ENCODE data around the gene SLCO2B1. TPM values are rescaled to one million over a fixed set of nuclear protein-coding genes. Genes with fewer than 3 reads are reported as not detected.

The SLCO2B1 gene
- total RNA-seq, 1 experiment from 2014 or later, result 0.57 TPM

- H3K27ac Mint-ChIP-seq, result no peak overlapping the region
- peaks cover 9% of the 10 kb centered on the region for H3K9me3 Mint-ChIP-seq
- DNase-seq (ENCODE audit: low spot score) (no peak), ATAC-seq (no peak)
- H3K4me1 Mint-ChIP-seq, result no peaks in the 10 kb centered on the region
- TF ChIP-seq GTF2I (CRISPR knock-in tag; conservative IDR thresholded peaks at IDR 0.05) (no peak), SOX15 (CRISPR knock-in tag; IDR thresholded peaks at IDR 0.05) (no peak), NFATC4 (CRISPR knock-in tag; IDR thresholded peaks at IDR 0.05) (no peak), ZNF423 (CRISPR knock-in tag; IDR thresholded peaks at IDR 0.05) (no peak), CDX4 (CRISPR knock-in tag; IDR thresholded peaks at IDR 0.05; ENCODE audit: borderline replicate concordance) (no peak), RORB (CRISPR knock-in tag; IDR thresholded peaks at IDR 0.05) (no peak), USF2 (CRISPR knock-in tag; IDR thresholded peaks at IDR 0.05) (no peak), NR1H2 (CRISPR knock-in tag; IDR thresholded peaks at IDR 0.05) (no peak), ZNF671 (CRISPR knock-in tag; IDR thresholded peaks at IDR 0.05) (no peak), GRHL2 (CRISPR knock-in tag; IDR thresholded peaks at IDR 0.05; ENCODE audit: insufficient replicate concordance, severe bottlenecking) (no peak), ATF1 (CRISPR knock-in tag; IDR thresholded peaks at IDR 0.05) (no peak), RELA (CRISPR knock-in tag; IDR thresholded peaks at IDR 0.05; ENCODE audit: borderline replicate concordance) (no peak), CTCF (IDR thresholded peaks at IDR 0.05) (no peak), TCF7 (CRISPR knock-in tag; IDR thresholded peaks at IDR 0.05; ENCODE audit: low read depth) (no peak), CREM (CRISPR knock-in tag; IDR thresholded peaks at IDR 0.05) (no peak), ZNF138 (CRISPR knock-in tag; conservative IDR thresholded peaks at IDR 0.05) (no peak), ZBTB21 (CRISPR knock-in tag; IDR thresholded peaks at IDR 0.05; ENCODE audit: borderline replicate concordance) (no peak), ZMAT4 (CRISPR knock-in tag; IDR thresholded peaks at IDR 0.05) (no peak)
- TF ChIP-seq, protein P1, sequence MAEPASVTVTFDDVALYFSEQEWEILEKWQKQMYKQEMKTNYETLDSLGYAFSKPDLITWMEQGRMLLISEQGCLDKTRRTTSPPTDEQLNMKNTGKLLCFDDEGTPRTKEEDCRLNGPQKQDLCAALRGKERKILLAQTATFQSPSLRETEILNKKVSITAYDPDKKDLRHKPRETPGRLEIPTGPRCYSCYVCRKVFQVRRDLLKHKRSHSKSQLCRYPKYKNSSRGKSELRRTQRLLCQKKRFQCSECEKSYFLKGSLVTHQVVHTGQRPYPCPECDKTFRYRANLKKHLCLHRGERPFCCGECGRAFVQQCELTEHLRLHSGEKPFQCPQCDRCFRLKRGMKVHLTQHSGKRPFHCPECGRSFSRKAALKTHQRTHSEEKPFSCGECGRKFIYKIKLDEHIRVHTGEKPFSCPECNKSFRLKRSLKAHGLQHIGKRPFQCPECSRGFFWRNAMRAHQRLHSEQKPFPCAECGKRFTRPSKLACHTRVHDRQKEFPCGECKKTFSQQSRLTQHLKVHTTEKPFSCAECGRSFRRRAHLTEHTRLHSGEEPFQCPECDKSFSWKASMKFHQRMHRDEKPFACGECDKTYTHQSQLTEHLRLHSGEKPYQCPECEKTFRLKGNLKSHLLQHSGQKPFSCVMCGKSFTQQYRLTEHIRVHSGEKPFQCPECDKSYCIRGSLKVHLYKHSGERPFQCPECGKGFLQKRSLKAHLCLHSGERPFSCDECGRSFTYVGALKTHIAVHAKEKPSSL (CRISPR knock-in tag; conservative IDR thresholded peaks at IDR 0.05), result no peak
- TF ChIP-seq, protein P2, sequence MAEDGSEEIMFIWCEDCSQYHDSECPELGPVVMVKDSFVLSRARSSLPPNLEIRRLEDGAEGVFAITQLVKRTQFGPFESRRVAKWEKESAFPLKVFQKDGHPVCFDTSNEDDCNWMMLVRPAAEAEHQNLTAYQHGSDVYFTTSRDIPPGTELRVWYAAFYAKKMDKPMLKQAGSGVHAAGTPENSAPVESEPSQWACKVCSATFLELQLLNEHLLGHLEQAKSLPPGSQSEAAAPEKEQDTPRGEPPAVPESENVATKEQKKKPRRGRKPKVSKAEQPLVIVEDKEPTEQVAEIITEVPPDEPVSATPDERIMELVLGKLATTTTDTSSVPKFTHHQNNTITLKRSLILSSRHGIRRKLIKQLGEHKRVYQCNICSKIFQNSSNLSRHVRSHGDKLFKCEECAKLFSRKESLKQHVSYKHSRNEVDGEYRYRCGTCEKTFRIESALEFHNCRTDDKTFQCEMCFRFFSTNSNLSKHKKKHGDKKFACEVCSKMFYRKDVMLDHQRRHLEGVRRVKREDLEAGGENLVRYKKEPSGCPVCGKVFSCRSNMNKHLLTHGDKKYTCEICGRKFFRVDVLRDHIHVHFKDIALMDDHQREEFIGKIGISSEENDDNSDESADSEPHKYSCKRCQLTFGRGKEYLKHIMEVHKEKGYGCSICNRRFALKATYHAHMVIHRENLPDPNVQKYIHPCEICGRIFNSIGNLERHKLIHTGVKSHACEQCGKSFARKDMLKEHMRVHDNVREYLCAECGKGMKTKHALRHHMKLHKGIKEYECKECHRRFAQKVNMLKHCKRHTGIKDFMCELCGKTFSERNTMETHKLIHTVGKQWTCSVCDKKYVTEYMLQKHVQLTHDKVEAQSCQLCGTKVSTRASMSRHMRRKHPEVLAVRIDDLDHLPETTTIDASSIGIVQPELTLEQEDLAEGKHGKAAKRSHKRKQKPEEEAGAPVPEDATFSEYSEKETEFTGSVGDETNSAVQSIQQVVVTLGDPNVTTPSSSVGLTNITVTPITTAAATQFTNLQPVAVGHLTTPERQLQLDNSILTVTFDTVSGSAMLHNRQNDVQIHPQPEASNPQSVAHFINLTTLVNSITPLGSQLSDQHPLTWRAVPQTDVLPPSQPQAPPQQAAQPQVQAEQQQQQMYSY (CRISPR knock-in tag; IDR thresholded peaks at IDR 0.05), result no peak
- POLR2A ChIA-PET, result no interaction called here
- H3K4me3 Mint-ChIP-seq, result no peak overlapping the region
- CTCF ChIA-PET, result interaction anchor here (2.4 to 3.0 kb wide), 2 partner anchors 70 to 113 kb away, joined by 11 to 18 read pairs; no protein-coding TSS in a partner anchor
- H3K36me3 Mint-ChIP-seq, result no peaks in the 10 kb centered on the region
- peaks cover 18% of the 10 kb centered on the region for H3K27me3 Mint-ChIP-seq (ENCODE audit: low read depth)
Observed at GRCh38 chr11:75135651-75136050, 15.3 kb upstream of the SLCO2B1 start.
